Measurements from ENCODE around the gene CPXM1.

Gene CPXM1

GRCh38 chr20:2762578-2763131 is 37.8 kb downstream of the CPXM1 start:
- no peak for DNase-seq

GRCh38 chr20:2761885-2762284 is 38.5 kb downstream of the CPXM1 start:
- DNase-seq = no peak

GRCh38 chr20:2760952-2761305 is 39.5 kb downstream of the CPXM1 start:
- no peak for DNase-seq

GRCh38 chr20:2760297-2760951 is 40.0 kb downstream of the CPXM1 start:
- no peak for DNase-seq

- no peak for DNase-seq
Measured at GRCh38 chr20:2759603-2760296, 40.7 kb downstream of the CPXM1 start.

DNA sequence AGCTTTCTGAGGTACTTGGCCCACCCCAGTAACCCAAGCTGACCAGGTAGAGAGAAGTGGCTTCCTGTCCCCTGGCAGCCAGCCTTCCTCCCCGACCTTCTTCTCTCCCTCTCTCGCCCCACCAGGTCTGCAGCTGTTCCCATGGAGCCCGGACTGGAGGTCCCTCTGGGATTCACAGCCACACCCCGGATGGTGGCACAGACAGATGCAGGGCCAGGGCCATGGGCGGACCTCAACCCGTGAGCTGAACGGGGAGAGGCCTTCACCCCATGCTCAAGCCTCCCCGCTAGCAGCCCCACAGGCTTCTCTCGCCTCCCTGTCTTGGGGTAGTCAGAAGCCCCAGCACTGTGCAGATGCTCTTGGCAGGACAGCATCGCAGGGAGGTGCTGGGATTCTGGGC is 41.3 kb downstream of the CPXM1 start:
- no peak for DNase-seq

DNA sequence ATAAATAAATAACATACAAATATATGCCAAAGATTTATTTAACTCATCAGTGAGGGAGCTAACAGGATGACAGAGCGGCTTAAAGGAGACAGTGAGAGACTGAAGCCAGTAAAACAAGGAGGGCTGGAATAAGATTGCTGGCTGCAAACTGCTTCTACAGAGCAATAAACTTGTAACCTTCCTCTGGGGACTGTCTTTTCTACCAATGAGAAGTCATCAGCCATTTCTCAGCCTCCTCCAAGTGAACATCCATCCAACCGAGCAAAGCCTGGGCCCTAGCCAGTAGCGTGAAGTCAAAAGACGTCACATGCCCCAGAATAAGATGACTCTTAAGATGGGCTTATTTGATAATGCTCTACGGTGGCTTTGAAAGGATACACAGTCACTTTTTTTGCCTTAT is 42.5 kb downstream of the CPXM1 start:
- no peak for DNase-seq

DNA sequence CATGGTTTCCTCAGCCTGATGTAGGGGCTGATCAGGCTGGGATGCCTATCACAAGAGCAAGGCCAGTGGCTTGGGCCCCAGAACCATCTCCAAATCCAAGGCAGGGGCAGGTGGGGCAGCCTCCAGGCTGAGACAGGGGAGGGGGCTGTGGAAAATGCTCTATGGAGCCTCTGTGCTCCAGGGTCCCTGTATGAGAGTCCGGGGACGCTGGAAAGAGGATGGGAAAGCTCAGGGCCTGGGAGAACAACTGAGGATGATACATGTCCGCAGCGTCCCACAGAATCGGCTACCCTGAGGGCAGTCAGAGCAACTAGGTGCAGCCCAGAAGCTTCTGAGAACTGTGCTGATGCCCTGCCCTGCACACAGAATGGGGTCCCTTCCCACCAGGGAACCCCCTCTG is 43.4 kb downstream of the CPXM1 start:
- no peak for DNase-seq

DNA sequence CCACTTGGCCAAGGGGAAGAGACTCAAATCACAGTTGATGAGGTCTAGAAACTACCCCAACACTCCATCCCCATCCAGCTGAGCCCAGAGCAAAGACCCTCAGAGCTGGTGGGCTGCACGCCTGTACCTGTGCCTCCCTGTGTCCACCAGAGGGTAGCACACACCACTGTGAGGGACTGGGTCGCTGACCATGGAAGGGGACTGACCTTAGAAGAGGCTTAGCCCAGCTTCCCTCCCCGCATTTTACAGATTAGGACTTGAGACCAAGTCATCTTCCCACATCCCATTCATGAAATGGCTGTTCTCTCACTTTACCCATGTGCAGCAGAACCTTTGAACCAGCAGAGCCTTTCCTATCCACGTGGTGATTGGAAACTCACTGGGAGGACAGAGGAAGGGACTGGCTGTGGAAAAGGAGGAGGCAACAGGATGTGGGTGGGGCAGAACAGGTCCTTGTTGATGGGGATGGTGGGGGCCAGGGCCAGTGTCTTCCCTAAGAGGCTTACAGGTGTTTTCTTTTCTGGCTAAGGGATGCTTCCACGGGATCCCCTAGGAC is 44.3 kb downstream of the CPXM1 start:
- DNase-seq = no peak

DNA sequence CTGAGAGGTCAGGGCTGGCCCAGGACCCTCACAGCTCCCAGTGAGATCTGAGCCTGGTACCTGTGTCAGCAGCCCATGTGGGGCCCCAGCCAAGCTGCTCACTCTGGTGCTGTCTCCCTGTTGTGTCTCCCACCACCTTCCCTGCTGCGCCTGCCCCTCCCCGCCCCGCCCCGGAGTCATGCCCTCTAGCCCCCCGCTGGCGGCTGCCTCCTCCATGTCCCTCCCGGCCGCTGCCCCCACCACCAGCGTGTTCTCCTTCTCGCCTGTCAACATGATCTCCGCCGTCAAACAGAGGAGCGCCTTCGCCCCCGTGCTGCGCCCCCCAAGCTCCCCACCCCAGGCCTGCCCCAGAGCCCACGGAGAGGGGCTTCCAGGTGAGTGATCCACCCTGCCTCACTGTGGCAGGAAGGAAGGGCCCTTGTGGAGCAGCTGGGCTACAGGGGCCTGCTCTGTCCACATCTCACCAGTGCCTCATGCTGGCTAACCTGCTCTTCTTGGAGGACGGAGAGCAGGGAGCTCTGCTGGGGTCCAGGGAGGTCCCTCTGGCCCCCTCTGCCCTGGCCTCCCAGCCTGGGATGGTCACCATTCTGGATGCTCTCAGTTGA is 44.9 kb downstream of the CPXM1 start:
- no peak for DNase-seq

GRCh38 chr20:2754424-2754823 is 46.0 kb downstream of the CPXM1 start:
- DNase-seq = no peak

- DNase-seq = no peak
Measured at GRCh38 chr20:2753461-2754040, 46.9 kb downstream of the CPXM1 start.

GRCh38 chr20:2752567-2753460 is 47.6 kb downstream of the CPXM1 start:
- no peak for DNase-seq

- no peak for DNase-seq
Measured at GRCh38 chr20:2751878-2752566, 48.4 kb downstream of the CPXM1 start.

GRCh38 chr20:2751347-2751877 is 49.0 kb downstream of the CPXM1 start:
- no peak for DNase-seq

DNA sequence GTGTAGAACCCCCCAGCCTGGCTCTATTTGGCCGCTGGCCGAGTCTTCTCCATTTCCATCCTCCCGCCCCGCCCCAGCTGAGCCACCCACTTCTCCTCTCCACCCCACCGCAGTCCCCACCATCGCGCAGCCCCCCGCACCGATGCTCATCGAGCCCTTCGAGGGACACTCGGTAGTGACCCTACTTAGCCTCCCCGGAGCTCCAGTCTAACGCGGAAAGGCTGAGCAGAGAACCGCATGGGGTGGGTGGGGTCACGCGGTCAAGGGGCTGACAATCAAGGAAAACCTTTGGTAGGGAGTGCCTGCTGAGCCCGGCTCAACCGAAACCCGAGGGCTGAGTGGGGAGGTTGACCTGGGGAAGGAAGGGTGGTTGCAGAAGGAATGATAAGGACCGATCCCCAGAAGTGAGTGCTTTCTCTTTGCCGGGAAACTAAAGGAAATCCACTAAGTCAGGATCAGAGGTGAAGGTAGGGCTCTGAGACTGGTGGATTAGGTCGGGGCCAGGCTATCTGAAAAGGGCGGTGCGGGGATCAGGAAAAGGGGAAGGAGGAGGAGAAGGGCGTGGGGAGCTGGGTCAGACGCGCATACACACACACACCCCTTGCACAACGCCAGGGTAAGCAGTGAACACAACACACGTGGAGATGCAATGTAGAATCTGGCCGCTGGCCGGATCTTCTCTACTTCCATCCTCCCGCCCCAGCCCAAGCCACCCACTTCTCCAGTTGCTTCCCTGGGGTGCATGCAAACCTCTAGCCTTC is 49.8 kb downstream of the CPXM1 start:
- DNase-seq = no peak

DNA sequence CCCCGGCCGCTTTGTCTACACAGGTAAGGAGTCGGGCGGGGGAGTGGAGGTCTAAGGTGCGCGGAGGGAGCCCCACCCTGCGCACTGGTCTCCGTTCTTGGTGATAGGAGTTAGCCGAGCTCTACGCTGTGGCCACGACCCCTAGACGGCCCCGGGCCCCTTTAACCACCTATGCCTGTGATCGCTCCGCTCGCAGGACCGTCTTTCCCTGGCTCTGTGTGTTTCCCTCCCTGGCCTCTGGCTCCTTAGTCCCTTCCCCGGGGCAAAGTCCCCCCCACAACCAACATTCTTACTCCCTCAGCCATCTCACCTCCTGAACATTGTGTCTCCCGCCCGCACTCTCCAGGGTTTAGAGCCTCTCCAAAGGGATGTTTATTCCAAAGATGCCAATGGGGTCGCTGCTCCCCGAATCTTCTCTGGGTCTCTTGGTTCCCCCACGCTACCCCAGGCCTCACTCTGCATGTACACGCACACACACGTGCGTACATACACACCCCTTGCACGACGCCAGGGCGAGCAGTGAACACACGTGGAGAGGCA is 50.4 kb downstream of the CPXM1 start:
- no peak for DNase-seq

- no peak for DNase-seq
Measured at GRCh38 chr20:2749343-2749950, 51.0 kb downstream of the CPXM1 start.

DNA sequence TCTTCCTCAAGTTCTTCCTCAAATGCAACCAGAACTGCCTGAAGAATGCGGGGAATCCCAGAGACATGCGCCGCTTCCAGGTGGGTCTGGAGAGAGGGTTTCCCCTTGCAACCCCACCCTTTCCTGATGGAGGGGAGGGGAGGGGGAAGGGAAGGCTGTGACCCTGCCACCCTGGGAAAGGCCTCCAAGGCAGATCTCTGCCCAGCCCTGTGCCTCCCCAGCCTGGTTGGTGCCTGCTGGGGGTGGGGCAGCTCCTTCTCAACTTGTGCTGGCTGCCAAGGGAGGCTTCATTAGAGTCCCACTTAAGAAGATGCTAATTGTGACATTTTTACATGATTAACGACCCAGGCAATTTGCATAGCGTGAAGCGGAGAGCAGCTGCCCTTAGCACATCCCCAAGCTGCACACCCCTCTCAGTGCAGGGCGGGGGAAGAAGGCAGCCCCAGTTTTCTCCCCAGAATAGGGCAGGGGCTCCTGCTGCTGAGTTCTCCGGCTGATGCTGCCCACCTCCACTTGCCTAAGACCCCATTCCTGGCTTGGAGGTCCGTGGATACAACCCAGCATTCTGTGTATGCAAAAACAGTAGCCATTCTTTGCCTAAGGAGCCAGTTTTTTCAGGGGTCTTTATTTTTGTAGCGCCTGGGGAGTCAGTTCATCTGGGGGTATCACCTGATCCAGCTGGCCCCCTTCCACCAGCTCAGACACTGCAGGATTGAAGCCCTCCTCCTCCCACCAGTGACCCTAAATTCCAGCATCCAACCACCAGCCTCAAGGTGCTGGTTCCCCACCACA is 51.7 kb downstream of the CPXM1 start:
- no peak for DNase-seq
